HG03571 (cell line): Measurements from ENCODE around the gene PXMP4.

Experiments
- ATAC-seq: cut with Tn5 transposase; IDR thresholded peaks from one replicate; pipeline ENCODE4 v1.9.1; 2021; ENCODE audit not compliant: unreplicated experiment

The PXMP4 gene

GRCh38 chr20:33685328-33686099 is 34.6 kb downstream of the PXMP4 start:
- peak; percentile 25 for ATAC-seq

- ATAC-seq, result no peak
These were observed 35.4 kb downstream of the PXMP4 start for GRCh38 chr20:33684533-33685327.

- ATAC-seq, result no peak
These were observed 38.3 kb downstream of the PXMP4 start for GRCh38 chr20:33681728-33682353.

- ATAC-seq, result no peak
These were observed 38.8 kb downstream of the PXMP4 start for GRCh38 chr20:33681288-33681687.

- ATAC-seq, result no peak
These were observed 39.4 kb downstream of the PXMP4 start for GRCh38 chr20:33680686-33681085.

GRCh38 chr20:33679758-33680485 is 40.2 kb downstream of the PXMP4 start:
- ATAC-seq, result peak; percentile 44

- ATAC-seq, result no peak
These were observed 42.0 kb downstream of the PXMP4 start for GRCh38 chr20:33677991-33678702.

- ATAC-seq, result no peak
These were observed 43.2 kb downstream of the PXMP4 start for GRCh38 chr20:33676652-33677645.

GRCh38 chr20:33676121-33676520 is 44.0 kb downstream of the PXMP4 start:
- no peak for ATAC-seq

GRCh38 chr20:33675136-33675959 is 44.8 kb downstream of the PXMP4 start:
- no peak for ATAC-seq

- no peak for ATAC-seq
These were observed 45.6 kb downstream of the PXMP4 start, which contains the start of gene NECAB3 for GRCh38 chr20:33674294-33675135. TSS of gene NECAB3 (minus strand) at chr20:33674428. CDS start at chr20:33674352, 76 bp downstream.

GRCh38 chr20:33673410-33674293 is 46.5 kb downstream of the PXMP4 start:
- ATAC-seq, result no peak

- no peak for ATAC-seq
These were observed 47.0 kb downstream of the PXMP4 start for GRCh38 chr20:33673114-33673409.

- no peak for ATAC-seq
These were observed 47.5 kb downstream of the PXMP4 start for GRCh38 chr20:33672426-33673113.

- ATAC-seq, result no peak
These were observed 48.4 kb downstream of the PXMP4 start for GRCh38 chr20:33671573-33672288.
